Thyroid gland (tissue), 4 donors: ENCODE results near the gene GLYATL3. TPM values are rescaled to one million over a fixed set of nuclear protein-coding genes. Genes with fewer than 3 reads are reported as not detected.

ENCODE experiments used
- DNase-seq, 2 donors: peaks; one replicate each; pipeline ENCODE4 v3.0.0-alpha.2; 2019
- H3K27ac ChIP-seq, 3 donors: fragments of 200-600 bp; sonication (generic); 1 replicate in 2 of 3; 2 replicates in 1 of 3; pipeline ENCODE4 v1.5.1; 2016 to 2019; ENCODE audit warnings: mild to moderate bottlenecking in 1 of 3, moderate library complexity in 1 of 3
- H3K27me3 ChIP-seq: fragments of 200-600 bp; sonication (generic); one replicate; pipeline ENCODE4 v1.5.1; 2019
- H3K36me3 ChIP-seq, 2 donors: fragments of 200-600 bp; sonication (generic); one replicate each; pipeline ENCODE4 v1.5.1; 2016 to 2019
- H3K4me1 ChIP-seq, 2 donors: fragments of 200-600 bp; sonication (generic); one replicate each; pipeline ENCODE4 v1.5.1; 2017 to 2019
- H3K4me3 ChIP-seq, 3 donors: fragments of 200-600 bp; sonication (generic); replicated peaks in 1 of 3; 1 replicate in 2 of 3; 2 replicates in 1 of 3; pipeline ENCODE4 v1.5.1; 2016; ENCODE audit warnings: mild to moderate bottlenecking in 1 of 3
- H3K9me3 ChIP-seq: fragments of 200-600 bp; sonication (generic); one replicate; pipeline ENCODE4 v1.5.1; 2017
- CTCF ChIP-seq, 6 experiments: fragments of 200-600 bp in 3 of 6; fragments of 450-650 bp in 3 of 6; sonication (generic) in 3 of 6; IDR thresholded peaks; one replicate each; pipeline ENCODE4 v1.5.1; 2016 to 2019; ENCODE audit warnings: antibody characterized with exemption in 6 of 6, mild to moderate bottlenecking in 2 of 6, inconsistent platforms in 1 of 6, moderate library complexity in 1 of 6
- POLR2A ChIP-seq, 2 donors: fragments of 450-650 bp; IDR thresholded peaks; one replicate each; pipeline ENCODE4 v1.6.1; 2017; ENCODE audit warnings: antibody characterized with exemption in 2 of 2, mild to moderate bottlenecking in 2 of 2, moderate library complexity in 1 of 2
- WGBS, 2 donors: methylation state at CpG; one replicate each; pipeline ENCODE4 v1.1.5; 2017; 5-methylcytosine and 5-hydroxymethylcytosine counted together
- intact Hi-C: fragments of 100-400 bp; cut with DNase I; formaldehyde crosslinking; loops from one replicate; pipeline ENCODE4 v1.15.1; 2023
- total RNA-seq, 4 donors: library from RNA; depleted of rRNA; stranded (reverse); fragments of >200 nt; gene quantifications; one replicate each; pipeline ENCODE4 v1.2.3, GENCODE V29; 2016

Gene GLYATL3
- total RNA-seq, 4 donors from 2014 or later = not detected

- no peaks in the 10 kb centered on the region for H3K4me1 ChIP-seq
- no peak for DNase-seq
- WGBS, 2 donors = 62 to 63% methylated on average over 3 of the region's 3 CpGs
- no peaks in the 10 kb centered on the region for H3K27me3 ChIP-seq
- H3K9me3 ChIP-seq = no peaks in the 10 kb centered on the region
- intact Hi-C loops = no loop called here
- no peak overlapping the region for H3K4me3 ChIP-seq
- no peak overlapping the region for H3K27ac ChIP-seq
- no peak for TF ChIP-seq CTCF (IDR thresholded peaks at IDR 0.05)
- TF ChIP-seq POLR2A (IDR thresholded peaks at IDR 0.05) = no peak
- no peaks in the 10 kb centered on the region for H3K36me3 ChIP-seq
Observed at GRCh38 chr6:49528571-49528970, 28.8 kb downstream of the GLYATL3 start.

DNA sequence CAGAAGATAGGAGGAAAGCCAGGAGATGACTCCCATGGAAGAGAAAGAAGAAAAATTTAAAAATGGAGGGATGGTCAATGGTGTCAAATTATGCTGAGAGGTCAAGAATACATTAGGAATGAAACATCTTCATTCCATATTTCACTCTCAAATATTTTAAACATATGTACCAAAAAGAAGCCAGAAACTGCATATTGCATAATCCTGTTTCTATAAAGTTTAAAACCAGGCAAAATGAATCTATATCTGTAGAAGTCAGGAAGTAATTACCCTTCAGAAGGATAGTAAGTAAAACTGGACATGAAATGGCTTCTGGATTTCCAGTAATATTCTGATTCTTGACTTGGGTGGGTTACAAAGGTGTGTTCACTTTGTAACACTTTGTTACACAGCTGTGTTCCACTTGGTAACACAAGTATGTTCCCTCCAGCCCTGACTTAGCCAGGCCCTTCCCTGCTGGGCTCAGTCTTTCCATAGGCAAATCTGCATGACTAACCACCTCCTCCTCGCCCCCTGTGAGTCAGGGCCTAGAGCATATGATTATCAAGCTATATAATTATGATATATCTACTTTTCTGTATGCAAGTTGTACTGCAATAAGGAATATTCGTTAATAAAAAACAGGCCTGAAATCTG lies 30.5 kb downstream of the GLYATL3 start:
- 67 to 74% methylated on average over 2 of the region's 2 CpGs for WGBS, 2 donors
- intact Hi-C loops = loop anchor here (10.0 kb wide), 2 partner anchors 85 to 325 kb away; no protein-coding TSS in a partner anchor
- Histone ChIP-seq H3K4me3 (no peak overlapping the region), H3K27ac (no peak overlapping the region), H3K4me1 (no peaks in the 10 kb centered on the region), H3K27me3 (no peaks in the 10 kb centered on the region), H3K9me3 (no peaks in the 10 kb centered on the region), H3K36me3 (no peaks in the 10 kb centered on the region)
- TF ChIP-seq POLR2A (IDR thresholded peaks at IDR 0.05) (no peak), CTCF (IDR thresholded peaks at IDR 0.05) (no peak)
- DNase-seq = no peak

DNA sequence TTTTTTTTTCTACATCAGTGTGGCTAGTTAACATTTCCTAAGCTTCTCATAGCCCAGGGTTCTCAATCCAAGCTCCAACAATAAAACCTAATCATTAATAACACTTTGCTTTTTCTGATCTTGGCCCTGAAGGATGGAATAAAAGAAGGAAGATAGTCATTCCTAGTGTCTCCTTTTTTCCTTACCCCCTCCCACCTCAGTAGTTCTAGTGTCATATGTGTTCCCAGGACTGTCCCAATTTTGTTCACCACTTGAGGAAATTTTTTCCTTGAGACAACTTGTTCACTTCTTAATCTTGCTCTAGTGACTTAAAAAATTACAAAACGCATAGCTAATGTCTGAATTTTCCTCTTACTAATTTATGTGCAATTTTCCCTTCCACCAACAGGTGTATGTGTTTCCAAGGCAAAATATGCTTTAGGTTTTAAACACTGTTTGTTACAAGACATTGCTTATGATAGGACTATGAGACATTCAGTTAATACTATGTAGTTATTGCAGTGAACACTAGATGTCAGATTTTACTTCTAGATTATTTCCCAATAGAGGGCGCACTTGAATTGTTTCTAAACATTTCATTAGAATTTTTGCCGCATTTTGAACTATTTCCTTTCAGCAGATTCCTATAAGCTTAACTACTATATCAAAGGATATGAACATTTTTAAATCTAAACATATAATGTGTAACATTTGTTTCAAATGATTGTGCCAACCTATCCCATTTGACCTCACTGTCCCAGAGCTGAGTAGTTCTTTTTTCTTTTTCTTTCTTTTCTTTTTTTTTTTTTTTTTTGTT lies 32.2 kb downstream of the GLYATL3 start:
- intact Hi-C loops = loop anchor here (10.0 kb wide), 2 partner anchors 83 to 323 kb away; no protein-coding TSS in a partner anchor
- H3K27ac ChIP-seq = no peak overlapping the region
- WGBS, 2 donors = 8% methylated on average over 3 of the region's 3 CpGs
- no peaks in the 10 kb centered on the region for H3K36me3 ChIP-seq
- DNase-seq = no peak
- H3K27me3 ChIP-seq = no peaks in the 10 kb centered on the region
- H3K9me3 ChIP-seq = no peaks in the 10 kb centered on the region
- TF ChIP-seq CTCF (IDR thresholded peaks at IDR 0.05) = peak; percentile 18 to 82 (median 46)
- TF ChIP-seq POLR2A (IDR thresholded peaks at IDR 0.05) = no peak
- H3K4me1 ChIP-seq = no peaks in the 10 kb centered on the region
- H3K4me3 ChIP-seq = no peak overlapping the region

- Histone ChIP-seq H3K27ac (no peak overlapping the region), H3K36me3 (no peaks in the 10 kb centered on the region), H3K27me3 (no peaks in the 10 kb centered on the region), H3K4me1 (no peaks in the 10 kb centered on the region), H3K4me3 (no peak overlapping the region), H3K9me3 (no peaks in the 10 kb centered on the region)
- DNase-seq = no peak
- WGBS, 2 donors = 82 to 89% methylated on average over 5 of the region's 5 CpGs
- TF ChIP-seq CTCF (IDR thresholded peaks at IDR 0.05) (no peak), POLR2A (IDR thresholded peaks at IDR 0.05) (no peak)
- intact Hi-C loops = loop anchor here (10.0 kb wide), 2 partner anchors 79 to 319 kb away; no protein-coding TSS in a partner anchor
Observed at GRCh38 chr6:49535795-49536194, 36.1 kb downstream of the GLYATL3 start.

GRCh38 chr6:49539102-49539501 lies 39.4 kb downstream of the GLYATL3 start:
- DNase-seq = no peak
- 92 to 99% methylated on average over 3 of the region's 3 CpGs for WGBS, 2 donors

More at GRCh38 chr6:49539102-49539501, 39.4 kb downstream of the GLYATL3 start:
- Histone ChIP-seq H3K4me3 (no peak overlapping the region), H3K4me1 (no peaks in the 10 kb centered on the region), H3K36me3 (no peaks in the 10 kb centered on the region), H3K27me3 (no peaks in the 10 kb centered on the region), H3K9me3 (no peaks in the 10 kb centered on the region), H3K27ac (no peak overlapping the region)
- no peak for TF ChIP-seq POLR2A (IDR thresholded peaks at IDR 0.05)
- TF ChIP-seq CTCF (IDR thresholded peaks at IDR 0.05) = no peak
- intact Hi-C loops = loop anchor here (10.0 kb wide), 2 partner anchors 76 to 316 kb away; no protein-coding TSS in a partner anchor
